HG03095 (cell line): ENCODE results near the gene RNU1-4.
"Not testable (repeated sequence)": the region's sequence is repeated elsewhere in the genome, so short reads cannot be mapped to it uniquely, and the experiment has no call there.

ENCODE experiments used
- ATAC-seq: cut with Tn5 transposase; IDR thresholded peaks from one replicate; pipeline ENCODE4 v1.9.1; 2021; ENCODE audit warnings: moderate library complexity; ENCODE audit not compliant: unreplicated experiment

The RNU1-4 gene

GRCh38 chr1:16764820-16765655 lies 24.7 kb downstream of the RNU1-4 start:
- not testable (repeated sequence) for ATAC-seq

GRCh38 chr1:16765731-16766605 lies 25.7 kb downstream of the RNU1-4 start:
- not testable (repeated sequence) for ATAC-seq

- not testable (repeated sequence) for ATAC-seq
Measured at GRCh38 chr1:16766689-16767256, 26.5 kb downstream of the RNU1-4 start.

GRCh38 chr1:16770139-16770759 lies 29.9 kb downstream of the RNU1-4 start:
- ATAC-seq: not testable (repeated sequence)

GRCh38 chr1:16770896-16771446 lies 30.7 kb downstream of the RNU1-4 start:
- ATAC-seq: not testable (repeated sequence)

- ATAC-seq: not testable (repeated sequence)
Measured at GRCh38 chr1:16772275-16773204, 32.2 kb downstream of the RNU1-4 start.

GRCh38 chr1:16773205-16773596 lies 32.9 kb downstream of the RNU1-4 start:
- ATAC-seq: not testable (repeated sequence)

- not testable (repeated sequence) for ATAC-seq
Measured at GRCh38 chr1:16773723-16774122, 33.4 kb downstream of the RNU1-4 start.

GRCh38 chr1:16774773-16775172 lies 34.5 kb downstream of the RNU1-4 start:
- not testable (repeated sequence) for ATAC-seq

- ATAC-seq: not testable (repeated sequence)
Measured at GRCh38 chr1:16775290-16775689, 35.0 kb downstream of the RNU1-4 start.

GRCh38 chr1:16776248-16776647 lies 35.9 kb downstream of the RNU1-4 start:
- not testable (repeated sequence) for ATAC-seq

GRCh38 chr1:16776835-16777234 lies 36.5 kb downstream of the RNU1-4 start:
- not testable (repeated sequence) for ATAC-seq

GRCh38 chr1:16777821-16778220 lies 37.5 kb downstream of the RNU1-4 start:
- ATAC-seq: not testable (repeated sequence)

- not testable (repeated sequence) for ATAC-seq
Measured at GRCh38 chr1:16779525-16779924, 39.2 kb downstream of the RNU1-4 start.

GRCh38 chr1:16781033-16781432 lies 40.7 kb downstream of the RNU1-4 start:
- not testable (repeated sequence) for ATAC-seq

- not testable (repeated sequence) for ATAC-seq
Measured at GRCh38 chr1:16781625-16782024, 41.3 kb downstream of the RNU1-4 start.

GRCh38 chr1:16784955-16785354 lies 44.6 kb downstream of the RNU1-4 start:
- ATAC-seq: not testable (repeated sequence)

- not testable (repeated sequence) for ATAC-seq
Measured at GRCh38 chr1:16786362-16786761, 46.0 kb downstream of the RNU1-4 start.

GRCh38 chr1:16787175-16787574 lies 46.9 kb downstream of the RNU1-4 start:
- not testable (repeated sequence) for ATAC-seq
